Esophagus (tissue), 2 donors: ENCODE results near the gene SORCS3. TPM values are rescaled to one million over a fixed set of nuclear protein-coding genes. Genes with fewer than 3 reads are reported as not detected.

Source experiments
- H3K27ac ChIP-seq, 2 donors: one replicate each; pipeline ENCODE4 v1.5.1; 2013; ENCODE audit warnings: low read depth in 2 of 2, mild to moderate bottlenecking in 2 of 2, inconsistent platforms in 1 of 2, low read length in 1 of 2, moderate library complexity in 1 of 2
- H3K27me3 ChIP-seq, 2 donors: one replicate each; pipeline ENCODE4 v1.6.1; 2013; ENCODE audit warnings: low read length in 2 of 2, control low read depth in 1 of 2, mild to moderate bottlenecking in 1 of 2; ENCODE audit not compliant: insufficient read depth in 2 of 2, control insufficient read depth in 1 of 2
- H3K36me3 ChIP-seq, 2 donors: one replicate each; pipeline ENCODE4 v1.6.1; 2013; ENCODE audit warnings: low read length in 1 of 2; ENCODE audit not compliant: control insufficient read depth in 2 of 2, insufficient read depth in 2 of 2
- H3K4me1 ChIP-seq, 2 donors: one replicate each; pipeline ENCODE4 v1.6.1; 2013; ENCODE audit warnings: low read length in 1 of 2; ENCODE audit not compliant: control insufficient read depth in 2 of 2, insufficient read depth in 2 of 2
- H3K4me3 ChIP-seq, 2 donors: one replicate each; pipeline ENCODE4 v1.5.1; 2013; ENCODE audit warnings: low read length in 2 of 2, mild to moderate bottlenecking in 2 of 2, low read depth in 1 of 2, moderate library complexity in 1 of 2
- H3K9me3 ChIP-seq, 2 donors: one replicate each; pipeline ENCODE4 v1.6.1; 2013; ENCODE audit warnings: mild to moderate bottlenecking in 2 of 2, low read depth in 1 of 2, low read length in 1 of 2, moderate library complexity in 1 of 2; ENCODE audit not compliant: control insufficient read depth in 2 of 2, insufficient read depth in 1 of 2
- WGBS, 2 donors: extraction: QIAGEN DNeasy Blood & Tissue Kit; methylation state at CpG; one replicate each; pipeline ENCODE4 v1.1.7; 2013; 5-methylcytosine and 5-hydroxymethylcytosine counted together
- polyA plus RNA-seq, 2 donors: library from polyadenylated mRNA; stranded (reverse); fragments of 200-250 nt; gene quantifications; one replicate each; pipeline ENCODE4 v1.2.3, GENCODE V29; 2013
- donor health status: healthy with polysubstance abuse.
- donor health status: Bipolar disorder and iron deficiency.

SORCS3 gene
- polyA plus RNA-seq, 2 donors, result 0.02 to 0.04 TPM

DNA sequence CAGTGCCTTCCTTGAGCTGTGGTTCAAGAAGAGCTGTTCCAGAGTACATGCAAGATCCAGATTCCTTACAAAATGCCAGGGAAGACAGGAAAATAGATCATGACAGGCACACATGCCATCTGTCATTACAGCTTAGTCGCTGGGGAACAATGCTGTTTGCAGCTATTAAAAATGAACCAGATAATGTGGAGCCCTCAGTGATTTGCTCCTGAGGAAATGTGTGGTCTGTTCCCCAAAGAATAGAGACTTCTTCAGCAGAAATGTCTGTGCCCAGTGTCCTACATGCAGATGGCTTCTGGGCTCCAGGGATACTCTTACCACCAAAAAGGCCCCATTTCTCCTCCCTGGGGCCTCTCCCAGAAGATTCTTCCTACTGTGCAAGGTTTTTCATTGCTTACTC, 627.9 kb downstream of the SORCS3 start:
- no peak overlapping the region for H3K27ac ChIP-seq
- no peaks in the 10 kb centered on the region for H3K4me1 ChIP-seq
- H3K27me3 ChIP-seq, result no peaks in the 10 kb centered on the region
- no peak overlapping the region for H3K4me3 ChIP-seq
- 48 to 56% methylated on average over 1 of the region's 1 CpG for WGBS, 2 donors
- no peaks in the 10 kb centered on the region for H3K36me3 ChIP-seq
- no peaks in the 10 kb centered on the region for H3K9me3 ChIP-seq

DNA sequence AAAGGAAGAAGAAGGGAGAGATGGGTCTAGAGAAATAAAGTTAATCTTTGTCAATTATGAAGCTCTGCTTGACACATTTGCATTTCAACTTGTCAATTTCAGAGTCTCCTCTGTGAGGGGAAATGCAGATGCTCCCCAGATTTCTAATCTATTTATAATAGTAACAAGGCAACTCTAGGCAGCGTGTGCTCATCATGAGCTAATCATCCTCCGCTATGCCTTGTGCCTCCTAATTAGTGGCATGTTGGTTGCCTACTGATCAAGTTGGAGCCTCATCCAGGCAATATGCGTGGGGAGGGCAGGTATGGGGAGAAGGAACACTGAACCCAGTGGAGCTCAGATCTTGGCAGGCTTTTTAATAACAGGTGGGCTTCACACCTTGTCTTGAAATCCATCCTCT, 628.6 kb downstream of the SORCS3 start:
- Histone ChIP-seq H3K4me3 (no peak overlapping the region), H3K27me3 (no peaks in the 10 kb centered on the region), H3K9me3 (no peaks in the 10 kb centered on the region), H3K4me1 (no peaks in the 10 kb centered on the region), H3K27ac (no peak overlapping the region), H3K36me3 (no peaks in the 10 kb centered on the region)
- 85% methylated on average over 3 of the region's 3 CpGs for WGBS, 2 donors

DNA sequence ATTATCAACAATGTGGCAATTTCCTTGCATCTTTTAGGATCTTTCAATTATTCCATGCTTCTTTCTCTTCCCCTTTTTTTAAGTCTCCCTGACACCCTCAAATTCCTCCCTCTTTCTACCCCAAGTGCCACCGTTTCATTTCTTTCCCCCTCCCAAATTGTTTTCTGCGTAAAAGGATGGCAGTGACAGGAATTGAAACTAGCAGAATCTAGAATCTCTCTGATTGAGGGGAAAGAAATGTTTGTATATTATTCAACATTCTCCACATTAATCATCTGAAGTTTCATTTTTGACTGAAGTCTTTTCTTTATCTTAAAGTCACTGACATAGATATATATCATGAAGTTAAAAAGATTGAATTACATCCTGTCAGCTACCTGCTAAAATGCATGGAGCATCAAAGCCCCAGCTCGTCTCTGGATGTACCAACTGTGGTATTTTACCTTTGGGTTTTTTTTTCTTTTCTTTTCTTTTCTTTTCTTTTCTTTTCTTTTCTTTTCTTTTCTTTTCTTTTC, 633.5 kb downstream of the SORCS3 start:
- 56 to 64% methylated on average over 3 of the region's 3 CpGs for WGBS, 2 donors
- Histone ChIP-seq H3K27ac (no peak overlapping the region), H3K36me3 (no peaks in the 10 kb centered on the region), H3K9me3 (no peaks in the 10 kb centered on the region), H3K4me1 (no peaks in the 10 kb centered on the region), H3K4me3 (no peak overlapping the region), H3K27me3 (no peaks in the 10 kb centered on the region)

- no peaks in the 10 kb centered on the region for H3K36me3 ChIP-seq
- WGBS, 2 donors, result 81 to 87% methylated on average over 7 of the region's 7 CpGs
- no peak overlapping the region for H3K4me3 ChIP-seq
- H3K4me1 ChIP-seq, result no peaks in the 10 kb centered on the region
- H3K9me3 ChIP-seq, result no peaks in the 10 kb centered on the region
- H3K27ac ChIP-seq, result no peak overlapping the region
- H3K27me3 ChIP-seq, result no peaks in the 10 kb centered on the region
Measured at GRCh38 chr10:105278439-105278838, 637.3 kb downstream of the SORCS3 start.

- H3K36me3 ChIP-seq, result no peaks in the 10 kb centered on the region
- no peak overlapping the region for H3K27ac ChIP-seq
- H3K4me1 ChIP-seq, result no peaks in the 10 kb centered on the region
- H3K9me3 ChIP-seq, result no peaks in the 10 kb centered on the region
- no peaks in the 10 kb centered on the region for H3K27me3 ChIP-seq
- no peak overlapping the region for H3K4me3 ChIP-seq
Measured at GRCh38 chr10:105279101-105279500, 638.0 kb downstream of the SORCS3 start.

GRCh38 chr10:105280895-105281294, 639.8 kb downstream of the SORCS3 start:
- no peaks in the 10 kb centered on the region for H3K4me1 ChIP-seq
- WGBS, 2 donors, result 61 to 81% methylated on average over 1 of the region's 1 CpG

GRCh38 chr10:105284476-105285215, 643.6 kb downstream of the SORCS3 start:
- no peak overlapping the region for H3K4me3 ChIP-seq
- no peaks in the 10 kb centered on the region for H3K9me3 ChIP-seq
- no peaks in the 10 kb centered on the region for H3K27me3 ChIP-seq
- H3K36me3 ChIP-seq, result no peaks in the 10 kb centered on the region
- H3K4me1 ChIP-seq, result no peaks in the 10 kb centered on the region
- 8% methylated on average over 1 of the region's 1 CpG for WGBS, 2 donors
- no peak overlapping the region for H3K27ac ChIP-seq

More at GRCh38 chr10:105280895-105281294, 639.8 kb downstream of the SORCS3 start:
- Histone ChIP-seq H3K36me3 (no peaks in the 10 kb centered on the region), H3K4me3 (no peak overlapping the region), H3K27ac (no peak overlapping the region), H3K27me3 (no peaks in the 10 kb centered on the region), H3K9me3 (no peaks in the 10 kb centered on the region)

GRCh38 chr10:105288026-105288425, 646.9 kb downstream of the SORCS3 start:
- Histone ChIP-seq H3K4me1 (no peaks in the 10 kb centered on the region), H3K27ac (no peak overlapping the region), H3K27me3 (no peaks in the 10 kb centered on the region), H3K4me3 (no peak overlapping the region), H3K9me3 (peaks cover 0 to 2% of the 10 kb centered on the region in 2 donors), H3K36me3 (no peaks in the 10 kb centered on the region)
- WGBS, 2 donors, result 49 to 65% methylated on average over 2 of the region's 2 CpGs

DNA sequence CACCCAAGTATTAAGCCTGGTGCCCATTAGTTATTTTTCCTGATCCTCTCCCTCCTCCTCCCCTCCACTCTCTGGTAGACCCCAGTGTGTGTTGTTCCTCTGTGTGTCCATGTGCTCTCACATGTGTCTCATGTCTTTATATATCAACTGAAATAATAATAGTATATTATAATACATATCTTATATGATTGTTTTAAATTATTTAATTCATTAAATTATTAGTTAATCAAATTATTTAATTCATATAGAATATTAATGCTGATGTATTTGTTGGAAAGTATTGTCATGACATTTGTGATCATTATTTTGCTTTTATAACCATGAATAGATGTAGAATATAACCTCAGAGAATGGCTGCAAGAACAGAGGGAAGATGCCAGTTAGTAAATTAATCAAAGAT, 647.5 kb downstream of the SORCS3 start:
- Histone ChIP-seq H3K4me3 (no peak overlapping the region), H3K4me1 (no peaks in the 10 kb centered on the region)

DNA sequence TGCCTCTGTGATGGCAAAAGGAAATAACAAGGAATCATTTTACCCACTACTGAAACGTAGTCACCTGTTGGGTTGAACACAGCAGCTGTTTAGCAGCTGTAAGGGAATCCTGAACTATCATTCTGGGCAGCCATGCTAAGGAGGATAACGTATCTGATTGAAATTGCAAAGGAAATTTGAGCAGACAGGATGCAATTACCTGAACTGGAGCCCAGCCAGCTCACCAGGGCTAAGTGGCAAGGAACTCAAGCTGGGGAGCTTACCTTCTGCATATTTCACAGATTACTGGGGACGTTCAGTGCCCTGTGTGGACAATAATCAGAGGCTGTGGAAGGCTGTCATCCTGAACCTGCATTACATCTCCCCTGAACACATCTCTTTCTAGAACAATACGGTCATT, 650.5 kb downstream of the SORCS3 start:
- Histone ChIP-seq H3K9me3 (peaks cover 0 to 11% of the 10 kb centered on the region in 2 donors), H3K27ac (no peak overlapping the region), H3K4me1 (no peaks in the 10 kb centered on the region), H3K27me3 (no peaks in the 10 kb centered on the region), H3K4me3 (no peak overlapping the region), H3K36me3 (no peaks in the 10 kb centered on the region)
- WGBS, 2 donors, result 42 to 46% methylated on average over 4 of the region's 4 CpGs

More for the DNA sequence above, 647.5 kb downstream of the SORCS3 start:
- Histone ChIP-seq H3K27me3 (no peaks in the 10 kb centered on the region), H3K27ac (no peak overlapping the region), H3K36me3 (no peaks in the 10 kb centered on the region), H3K9me3 (peaks cover 0 to 5% of the 10 kb centered on the region in 2 donors)
